Suprapubic skin (tissue), 4 donors: Measurements from ENCODE around the gene KLF15.

Experiments
- CTCF ChIP-seq, 2 donors: fragments of 200-600 bp in 1 of 2; fragments of 450-650 bp in 1 of 2; sonication (generic) in 1 of 2; IDR thresholded peaks; one replicate each; pipeline ENCODE4 v1.5.1; 2016 to 2019; ENCODE audit warnings: antibody characterized with exemption in 2 of 2, mild to moderate bottlenecking in 1 of 2, moderate library complexity in 1 of 2
- EP300 ChIP-seq: sonication (generic); formaldehyde crosslinking; IDR thresholded peaks from one replicate; pipeline ENCODE4 v1.6.1; 2017; ENCODE audit warnings: antibody characterized with exemption
- POLR2A ChIP-seq, 2 donors: fragments of 450-650 bp; IDR thresholded peaks; one replicate each; pipeline ENCODE4 v1.6.1; 2017; ENCODE audit warnings: antibody characterized with exemption in 2 of 2, mild to moderate bottlenecking in 2 of 2, moderate library complexity in 2 of 2
- POLR2AphosphoS5 ChIP-seq, 3 donors: sonication (generic); formaldehyde crosslinking; IDR thresholded peaks; one replicate each; pipeline ENCODE4 v1.6.1; 2017; ENCODE audit warnings: antibody characterized with exemption in 3 of 3

- TF ChIP-seq EP300, result no peak
- TF ChIP-seq POLR2AphosphoS5 (IDR thresholded peaks at IDR 0.05), result no peak
- no peak for TF ChIP-seq CTCF (IDR thresholded peaks at IDR 0.05)
- TF ChIP-seq POLR2A (IDR thresholded peaks at IDR 0.05), result no peak
Measured at GRCh38 chr3:126380011-126380768, 23.0 kb upstream of the KLF15 start.
